TTC549 (cell line): Measurements from ENCODE around the gene LRRC7.
"Not testable (repeated sequence)": the region's sequence is repeated elsewhere in the genome, so short reads cannot be mapped to it uniquely, and the experiment has no call there.

Source experiments
- FAIRE-seq: peaks from 2 replicates; lab custom pipeline; 2012; peaks lifted over from hg19 to GRCh38; lab: Jason Lieb, UNC

Gene LRRC7

DNA sequence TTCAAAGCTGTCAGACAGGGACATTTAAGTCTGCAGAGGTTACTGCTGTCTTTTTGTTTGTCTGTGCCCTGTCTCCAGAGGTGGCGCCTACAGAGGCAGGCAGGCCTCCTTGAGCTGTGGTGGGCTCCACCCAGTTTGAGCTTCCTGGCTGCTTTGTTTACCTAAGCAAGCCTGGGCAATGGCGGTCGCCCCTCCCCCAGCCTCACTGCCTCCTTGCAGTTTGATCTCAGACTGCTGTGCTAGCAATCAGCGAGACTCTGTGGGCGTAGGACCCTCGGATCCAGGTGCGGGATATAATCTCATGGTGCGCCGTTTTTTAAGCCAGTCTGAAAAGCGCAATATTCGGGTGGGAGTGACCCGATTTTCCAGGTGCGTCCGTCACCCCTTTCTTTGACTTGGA lies 320.3 kb downstream of the LRRC7 start:
- not testable (repeated sequence) for FAIRE-seq

DNA sequence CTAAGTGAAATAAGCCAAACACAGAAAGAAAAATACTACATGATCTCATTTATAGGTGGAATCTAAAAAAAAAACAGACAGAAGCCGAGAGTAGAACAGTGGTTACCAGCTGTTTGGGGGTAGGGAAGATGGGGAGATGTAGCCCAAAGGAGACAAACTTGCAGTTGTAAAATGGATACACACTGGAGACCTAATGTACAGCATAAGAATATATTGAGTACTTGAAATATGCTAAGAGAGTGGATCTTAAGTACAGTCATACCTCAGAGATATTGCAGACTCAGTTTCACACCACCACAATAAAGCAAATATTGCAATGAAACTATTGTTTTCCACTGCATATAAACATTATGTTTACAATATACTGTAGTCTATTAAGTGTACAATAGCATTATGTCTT lies 320.9 kb downstream of the LRRC7 start:
- no peak for FAIRE-seq

GRCh38 chr1:69898403-69898947 lies 330.8 kb downstream of the LRRC7 start:
- no peak for FAIRE-seq

- FAIRE-seq: no peak
Observed at GRCh38 chr1:69911301-69911801, 343.6 kb downstream of the LRRC7 start.

- no peak for FAIRE-seq
Observed at GRCh38 chr1:69913977-69914376, 346.3 kb downstream of the LRRC7 start.

GRCh38 chr1:69914976-69915765 lies 347.4 kb downstream of the LRRC7 start:
- no peak for FAIRE-seq

DNA sequence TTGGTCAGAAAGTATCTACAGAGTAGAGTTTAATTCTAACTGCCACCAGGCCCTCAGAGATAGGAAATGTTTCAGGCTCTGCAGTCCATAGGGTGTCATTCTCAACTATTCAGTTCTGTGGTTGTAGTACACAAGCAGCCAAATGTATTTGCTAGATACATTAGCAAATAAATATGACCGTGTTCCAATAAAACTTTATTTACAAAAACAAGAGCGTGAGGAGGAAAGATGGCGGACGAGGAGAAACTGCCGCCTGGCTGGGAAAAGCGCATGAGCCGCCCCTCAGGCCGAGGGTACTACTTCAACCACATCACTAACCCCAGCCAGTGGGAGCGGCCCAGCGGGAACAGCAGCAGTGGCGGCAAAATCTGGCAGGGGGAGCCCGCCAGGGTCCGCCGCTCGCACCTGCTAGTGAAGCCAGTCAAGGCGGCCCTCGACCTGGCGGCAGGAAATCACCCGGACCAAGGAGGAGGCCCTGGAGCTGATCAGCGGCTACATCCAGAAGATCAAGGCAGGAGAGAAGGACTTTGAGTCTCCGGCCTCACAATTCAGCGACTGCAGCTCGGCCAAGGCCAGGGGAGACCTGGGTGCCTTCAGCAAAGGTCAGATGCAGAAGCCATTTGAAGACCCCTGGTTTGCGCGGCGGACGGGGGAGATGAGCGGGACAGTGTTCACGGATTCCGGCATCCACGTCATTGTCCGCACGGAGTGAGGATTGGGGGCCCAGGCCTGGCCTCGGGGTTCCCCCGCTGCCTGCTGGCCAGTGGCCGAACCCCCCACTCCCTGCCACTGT lies 351.6 kb downstream of the LRRC7 start:
- FAIRE-seq: no peak

- no peak for FAIRE-seq
Observed at GRCh38 chr1:69919922-69920273, 352.2 kb downstream of the LRRC7 start.

DNA sequence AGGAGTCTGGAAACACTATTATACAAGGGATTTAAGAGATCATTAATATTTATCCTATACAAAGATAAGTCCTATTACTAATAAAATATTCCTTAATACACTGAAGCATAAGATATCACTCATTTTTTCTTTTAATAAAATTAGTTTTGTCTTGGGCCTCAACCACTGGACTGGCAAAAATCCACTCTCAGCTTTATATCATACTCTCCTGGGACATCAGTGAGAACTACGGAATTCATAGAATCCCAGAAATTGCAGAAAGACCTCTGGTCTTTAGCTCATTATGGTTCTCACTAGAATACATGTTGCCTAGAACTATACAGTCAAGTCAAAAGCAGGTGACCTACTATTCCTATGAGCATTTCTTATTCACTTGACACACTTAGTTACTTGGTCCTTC lies 352.7 kb downstream of the LRRC7 start:
- no peak for FAIRE-seq

GRCh38 chr1:69921486-69921885 lies 353.8 kb downstream of the LRRC7 start:
- FAIRE-seq: no peak

DNA sequence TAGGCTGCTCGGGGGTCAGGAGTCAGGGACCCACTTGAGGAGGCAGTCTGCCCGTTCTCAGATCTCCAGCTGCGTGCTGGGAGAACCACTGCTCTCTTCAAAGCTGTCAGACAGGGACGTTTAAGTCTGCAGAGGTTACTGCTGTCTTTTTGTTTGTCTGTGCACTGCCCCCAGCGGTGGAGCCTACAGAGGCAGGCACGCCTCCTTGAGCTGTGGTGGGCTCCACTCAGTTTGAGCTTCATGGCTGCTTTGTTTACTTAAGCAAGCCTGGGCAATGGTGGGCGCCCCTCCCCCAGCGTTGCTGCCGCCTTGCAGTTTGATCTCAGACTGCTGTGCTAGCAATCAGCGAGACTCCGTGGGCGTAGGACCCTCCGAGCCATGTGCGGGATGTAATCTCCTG lies 360.5 kb downstream of the LRRC7 start:
- not testable (repeated sequence) for FAIRE-seq

DNA sequence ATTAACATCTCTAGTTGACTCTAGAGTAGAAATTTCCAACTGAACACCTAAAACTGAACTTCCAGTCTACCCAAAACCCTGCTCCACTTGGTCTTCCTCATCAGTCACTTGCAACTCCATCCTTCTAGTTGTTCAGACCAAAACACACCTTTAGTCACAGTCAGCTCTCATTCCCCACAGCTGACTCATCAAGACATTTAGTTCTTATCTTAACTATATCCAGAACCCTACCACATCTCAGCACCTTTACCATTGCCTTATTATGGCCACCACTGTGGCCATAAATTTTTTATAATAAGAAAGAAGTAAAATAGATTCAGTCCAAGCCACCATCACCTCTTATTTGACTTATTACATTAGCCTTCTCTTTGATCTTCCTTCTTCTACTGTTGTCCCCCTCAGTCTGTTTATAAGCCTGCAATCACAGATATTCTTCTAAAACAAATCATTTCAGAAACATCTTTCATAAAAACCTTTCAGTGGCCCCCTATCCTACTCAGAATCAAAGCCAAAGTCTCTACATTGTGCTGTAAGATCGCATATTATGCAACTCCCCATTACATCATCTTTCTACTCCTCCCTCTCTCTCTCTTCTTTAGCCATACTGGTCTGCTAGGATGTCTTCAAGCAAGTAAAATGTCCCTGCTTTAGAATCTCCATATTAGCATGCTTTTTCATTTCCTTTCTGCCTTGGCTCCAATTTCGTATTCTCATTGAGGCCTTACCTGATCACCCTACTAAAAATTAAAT lies 361.8 kb downstream of the LRRC7 start:
- FAIRE-seq: no peak

DNA sequence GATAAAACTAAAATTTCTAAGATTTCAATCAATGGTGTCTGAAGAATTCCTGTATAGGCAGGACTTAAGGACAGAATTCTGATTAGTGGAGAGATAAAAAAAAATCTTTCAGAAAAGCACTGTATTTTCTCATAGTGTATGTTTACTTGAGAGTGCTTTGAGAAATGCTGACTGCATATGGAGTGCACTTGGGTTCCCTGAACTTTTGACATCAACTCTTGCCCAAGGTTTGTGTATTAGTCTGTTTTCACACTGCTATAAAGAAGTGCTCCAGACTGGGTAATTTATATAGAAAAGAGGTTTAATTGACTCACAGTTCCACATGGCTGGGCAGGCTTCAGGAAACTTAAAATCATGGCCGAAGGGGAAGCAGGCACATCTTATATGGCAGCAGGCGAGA lies 362.7 kb downstream of the LRRC7 start:
- FAIRE-seq: no peak

DNA sequence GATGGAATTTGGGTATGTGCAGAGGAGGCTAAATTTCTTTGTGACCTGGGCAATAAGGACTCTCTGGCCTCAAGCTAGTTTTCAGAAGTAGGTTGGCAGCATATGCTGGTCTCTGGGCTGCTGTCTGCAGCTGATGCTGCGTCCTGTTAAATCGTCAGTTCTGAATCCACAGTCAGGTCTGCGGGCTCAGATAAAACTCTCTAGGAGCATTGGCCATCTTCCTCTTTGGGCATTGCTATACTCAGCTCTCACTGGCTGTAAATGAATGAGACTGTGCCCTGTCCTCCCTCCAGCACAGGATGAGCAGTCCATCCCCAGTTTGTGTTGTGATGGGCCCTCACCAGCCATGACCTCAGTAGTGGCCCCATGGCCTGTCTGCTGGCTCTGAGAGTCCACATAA lies 365.0 kb downstream of the LRRC7 start:
- FAIRE-seq: no peak

DNA sequence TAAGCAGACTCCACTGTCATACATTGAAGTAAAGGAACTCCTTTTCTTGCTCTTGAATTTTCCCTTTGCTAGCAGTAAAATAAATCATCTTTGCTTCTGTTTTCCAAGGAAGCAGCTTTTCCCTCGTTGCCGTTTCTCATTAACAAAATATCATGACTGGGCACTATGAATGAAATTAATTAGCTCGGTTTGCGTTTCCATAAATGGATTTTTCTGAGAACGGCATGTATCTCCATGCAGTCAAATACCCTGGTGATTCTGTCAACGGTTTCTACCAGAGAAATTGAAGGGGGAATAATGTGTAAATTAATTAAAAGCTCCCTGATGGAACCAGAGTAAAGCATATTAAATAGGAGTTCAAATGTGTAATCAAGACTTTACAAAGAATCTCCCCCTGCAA lies 372.5 kb downstream of the LRRC7 start:
- no peak for FAIRE-seq

- FAIRE-seq: no peak
Observed at GRCh38 chr1:69940816-69941215, 373.1 kb downstream of the LRRC7 start.

DNA sequence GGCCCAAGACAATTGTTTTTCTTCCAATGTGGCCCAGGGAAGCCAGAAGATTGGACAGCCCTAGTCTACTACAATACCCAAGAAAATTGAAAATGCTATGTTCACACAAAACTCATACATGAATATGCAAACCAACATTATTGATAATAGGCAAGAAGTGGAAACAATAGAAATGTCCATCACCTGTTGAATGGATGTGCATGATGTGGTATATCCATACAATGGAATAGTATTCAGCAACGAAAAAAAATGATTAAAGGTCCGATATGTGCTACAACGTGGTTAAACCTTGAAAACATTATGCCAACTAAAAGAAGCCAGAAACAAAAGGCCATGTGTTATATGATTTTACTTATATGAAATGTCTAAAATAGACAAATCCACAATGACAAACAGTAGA lies 375.3 kb downstream of the LRRC7 start:
- no peak for FAIRE-seq

- no peak for FAIRE-seq
Observed at GRCh38 chr1:69946935-69947334, 379.2 kb downstream of the LRRC7 start.

DNA sequence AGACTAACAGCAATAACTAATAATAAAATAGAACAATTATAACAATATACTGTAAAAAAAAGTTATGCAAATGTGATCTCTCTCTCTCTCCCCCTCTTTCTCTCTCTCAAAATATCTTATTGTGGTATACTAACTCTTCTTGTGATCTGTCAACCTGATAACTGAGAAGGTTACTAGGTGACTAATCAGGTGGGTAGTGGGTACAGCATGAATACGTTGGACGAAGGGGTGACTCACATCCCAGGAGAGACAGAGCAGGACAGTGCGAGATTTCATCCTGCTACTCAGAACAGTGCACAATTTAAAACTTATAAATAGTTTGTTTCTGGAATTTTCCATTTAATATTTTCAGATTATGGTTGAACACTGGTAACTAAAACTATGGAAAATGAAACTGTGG lies 380.1 kb downstream of the LRRC7 start:
- no peak for FAIRE-seq

- no peak for FAIRE-seq
Observed at GRCh38 chr1:69952676-69953075, 385.0 kb downstream of the LRRC7 start.

GRCh38 chr1:69962452-69962851 lies 394.7 kb downstream of the LRRC7 start:
- not testable (repeated sequence) for FAIRE-seq

DNA sequence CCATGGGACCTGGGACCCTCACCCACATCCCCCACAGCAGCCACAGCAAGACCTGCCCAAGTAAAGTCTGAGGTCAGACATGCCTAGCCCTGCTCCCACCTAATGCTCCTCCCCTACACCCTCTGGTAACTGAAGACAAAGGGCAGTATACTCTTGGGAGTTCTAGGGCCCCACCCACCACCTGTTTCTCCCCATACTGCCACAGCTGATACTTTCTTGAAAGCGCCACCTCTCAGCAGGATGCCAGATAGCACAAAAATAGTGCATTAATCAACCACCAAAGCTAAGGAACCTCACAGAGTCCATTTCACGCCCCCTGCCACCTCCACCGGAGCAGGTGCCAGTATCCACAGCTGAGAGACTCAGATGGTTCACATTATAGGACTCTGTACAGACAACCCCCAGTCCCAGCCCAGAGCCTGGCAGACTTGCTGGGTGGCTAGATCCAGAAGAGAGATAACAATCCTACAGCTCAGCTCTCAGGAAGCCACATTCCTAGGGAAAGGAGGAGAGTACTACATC lies 399.6 kb downstream of the LRRC7 start:
- no peak for FAIRE-seq
